ENCODE results near the gene ASXL2.
A peak's percentile ranks its signal among the peaks of the same experiment; 100 is the strongest.

The ASXL2 gene

GRCh38 chr2:25877431-25878360 lies 591 bp downstream of the ASXL2 start:
- Histone ChIP-seq H3K27ac (ENCODE audit: poor library complexity, severe bottlenecking) (peak overlapping the region; percentile 73), H3K4me3 (ENCODE audit: severe bottlenecking) (peak overlapping the region; percentile 86), H3K4me1 (ENCODE audit: insufficient read depth, poor library complexity, severe bottlenecking) (peaks cover 22% of the 10 kb centered on the region), H3K27me3 (ENCODE audit: insufficient read depth, poor library complexity, severe bottlenecking) (no peaks in the 10 kb centered on the region), H3K36me3 (ENCODE audit: low read depth) (peaks cover 11% of the 10 kb centered on the region), H3K9me3 (ENCODE audit: severe bottlenecking) (no peaks in the 10 kb centered on the region)
- DNase-seq (ENCODE audit: low spot score) (peak; percentile 55), ATAC-seq (ENCODE audit: low read depth) (peak; percentile 46)
- TF ChIP-seq CTCF (IDR thresholded peaks at IDR 0.05; ENCODE audit: poor library complexity, severe bottlenecking): no peak

GRCh38 chr2:25872134-25872533 lies 6.2 kb downstream of the ASXL2 start:
- H3K4me1 ChIP-seq (ENCODE audit: insufficient read depth, poor library complexity, severe bottlenecking): peaks cover 13% of the 10 kb centered on the region
- no peak for DNase-seq (ENCODE audit: low spot score)
- peaks cover 24% of the 10 kb centered on the region for H3K36me3 ChIP-seq (ENCODE audit: low read depth)
- H3K4me3 ChIP-seq (ENCODE audit: severe bottlenecking): no peak overlapping the region
- no peak for TF ChIP-seq CTCF (IDR thresholded peaks at IDR 0.05; ENCODE audit: poor library complexity, severe bottlenecking)
- H3K9me3 ChIP-seq (ENCODE audit: severe bottlenecking): no peaks in the 10 kb centered on the region
- H3K27ac ChIP-seq (ENCODE audit: poor library complexity, severe bottlenecking): no peak overlapping the region
- H3K27me3 ChIP-seq (ENCODE audit: insufficient read depth, poor library complexity, severe bottlenecking): no peaks in the 10 kb centered on the region
- ATAC-seq (ENCODE audit: low read depth): no peak

GRCh38 chr2:25867396-25868003 lies 10.8 kb downstream of the ASXL2 start:
- H3K4me3 ChIP-seq (ENCODE audit: severe bottlenecking): no peak overlapping the region
- ATAC-seq (ENCODE audit: low read depth) (no peak), DNase-seq (ENCODE audit: low spot score) (no peak)
- H3K9me3 ChIP-seq (ENCODE audit: severe bottlenecking): no peaks in the 10 kb centered on the region
- H3K27ac ChIP-seq (ENCODE audit: poor library complexity, severe bottlenecking): no peak overlapping the region
- peaks cover 18% of the 10 kb centered on the region for H3K36me3 ChIP-seq (ENCODE audit: low read depth)
- no peak for TF ChIP-seq CTCF (IDR thresholded peaks at IDR 0.05; ENCODE audit: poor library complexity, severe bottlenecking)
- no peaks in the 10 kb centered on the region for H3K4me1 ChIP-seq (ENCODE audit: insufficient read depth, poor library complexity, severe bottlenecking)
- no peaks in the 10 kb centered on the region for H3K27me3 ChIP-seq (ENCODE audit: insufficient read depth, poor library complexity, severe bottlenecking)

GRCh38 chr2:25856377-25856776 lies 21.9 kb downstream of the ASXL2 start:
- TF ChIP-seq CTCF (IDR thresholded peaks at IDR 0.05; ENCODE audit: poor library complexity, severe bottlenecking): no peak
- ATAC-seq (ENCODE audit: low read depth) (no peak), DNase-seq (ENCODE audit: low spot score) (no peak)
- Histone ChIP-seq H3K9me3 (ENCODE audit: severe bottlenecking) (no peaks in the 10 kb centered on the region), H3K36me3 (ENCODE audit: low read depth) (no peaks in the 10 kb centered on the region), H3K4me3 (ENCODE audit: severe bottlenecking) (no peak overlapping the region), H3K4me1 (ENCODE audit: insufficient read depth, poor library complexity, severe bottlenecking) (peaks cover 9% of the 10 kb centered on the region), H3K27ac (ENCODE audit: poor library complexity, severe bottlenecking) (no peak overlapping the region), H3K27me3 (ENCODE audit: insufficient read depth, poor library complexity, severe bottlenecking) (no peaks in the 10 kb centered on the region)
